ENCODE data around the gene HSD11B1.

The HSD11B1 gene

GRCh38 chr1:209749670-209750323 is 45.2 kb downstream of the HSD11B1 start:
- no peak for FAIRE-seq

GRCh38 chr1:209751627-209752231 is 47.1 kb downstream of the HSD11B1 start:
- FAIRE-seq: peak; percentile 91
- DNase-seq (ENCODE audit: extremely low spot score, insufficient read length, low read depth): no peak

More at GRCh38 chr1:209749670-209750323, 45.2 kb downstream of the HSD11B1 start:
- DNase-seq (ENCODE audit: extremely low spot score, insufficient read length, low read depth): no peak

- FAIRE-seq (no peak), DNase-seq (ENCODE audit: extremely low spot score, insufficient read length, low read depth) (no peak)
Observed at GRCh38 chr1:209752890-209753289, 48.2 kb downstream of the HSD11B1 start.

- FAIRE-seq (no peak), DNase-seq (ENCODE audit: extremely low spot score, insufficient read length, low read depth) (no peak)
Observed at GRCh38 chr1:209755256-209755655, 50.6 kb downstream of the HSD11B1 start.

- FAIRE-seq: peak; percentile 98
Observed at GRCh38 chr1:209755926-209756614, 51.4 kb downstream of the HSD11B1 start, which contains the start of gene TRAF3IP3. Gene TRAF3IP3, plus strand, starts transcription at chr1:209756053. Its CDS starts 3,987 bp downstream, at chr1:209760040.

GRCh38 chr1:209756615-209757445 is 52.2 kb downstream of the HSD11B1 start:
- DNase-seq (ENCODE audit: extremely low spot score, insufficient read length, low read depth) (no peak), FAIRE-seq (no peak)

More at GRCh38 chr1:209755926-209756614, 51.4 kb downstream of the HSD11B1 start, which contains the start of gene TRAF3IP3:
- peak; percentile 55 for DNase-seq (ENCODE audit: extremely low spot score, insufficient read length, low read depth)

GRCh38 chr1:209758400-209758799 is 53.8 kb downstream of the HSD11B1 start:
- FAIRE-seq (no peak), DNase-seq (ENCODE audit: extremely low spot score, insufficient read length, low read depth) (no peak)

GRCh38 chr1:209759829-209760359 is 55.2 kb downstream of the HSD11B1 start:
- DNase-seq (ENCODE audit: extremely low spot score, insufficient read length, low read depth): no peak

GRCh38 chr1:209761011-209761635 is 56.5 kb downstream of the HSD11B1 start:
- no peak for DNase-seq (ENCODE audit: extremely low spot score, insufficient read length, low read depth)
- FAIRE-seq: no peak

More at GRCh38 chr1:209759829-209760359, 55.2 kb downstream of the HSD11B1 start:
- FAIRE-seq: no peak

GRCh38 chr1:209766051-209766450 is 61.4 kb downstream of the HSD11B1 start:
- no peak for FAIRE-seq
- no peak for DNase-seq (ENCODE audit: extremely low spot score, insufficient read length, low read depth)

- FAIRE-seq: no peak
- DNase-seq (ENCODE audit: extremely low spot score, insufficient read length, low read depth): no peak
Observed at GRCh38 chr1:209767096-209767495, 62.5 kb downstream of the HSD11B1 start.

GRCh38 chr1:209767706-209768105 is 63.1 kb downstream of the HSD11B1 start:
- DNase-seq (ENCODE audit: extremely low spot score, insufficient read length, low read depth): no peak
- no peak for FAIRE-seq

- FAIRE-seq (peak; percentile 97), DNase-seq (ENCODE audit: extremely low spot score, insufficient read length, low read depth) (peak; percentile 52)
Observed at GRCh38 chr1:209768354-209768774, 63.7 kb downstream of the HSD11B1 start.

- no peak for DNase-seq (ENCODE audit: extremely low spot score, insufficient read length, low read depth)
- peak; percentile 92 for FAIRE-seq
Observed at GRCh38 chr1:209769171-209769904, 64.7 kb downstream of the HSD11B1 start.

- no peak for FAIRE-seq
- DNase-seq (ENCODE audit: extremely low spot score, insufficient read length, low read depth): no peak
Observed at GRCh38 chr1:209769971-209770370, 65.3 kb downstream of the HSD11B1 start.

- DNase-seq (ENCODE audit: extremely low spot score, insufficient read length, low read depth) (no peak), FAIRE-seq (no peak)
Observed at GRCh38 chr1:209770636-209771415, 66.2 kb downstream of the HSD11B1 start.

GRCh38 chr1:209772126-209772525 is 67.5 kb downstream of the HSD11B1 start:
- no peak for FAIRE-seq
- DNase-seq (ENCODE audit: extremely low spot score, insufficient read length, low read depth): no peak

GRCh38 chr1:209774592-209774991 is 69.9 kb downstream of the HSD11B1 start:
- FAIRE-seq (peak; percentile 75), DNase-seq (ENCODE audit: extremely low spot score, insufficient read length, low read depth) (no peak)

Measured in GM18507 (cell line).